Right lobe of liver (tissue), 4 donors: ENCODE measurements around the gene KLHL11.

Experiments
- POLR2A ChIP-seq: fragments of 450-650 bp; IDR thresholded peaks from one replicate; pipeline ENCODE4 v1.6.1; 2017; ENCODE audit warnings: antibody characterized with exemption, mild to moderate bottlenecking
- TF ChIP-seq, protein P1 (sequence below), 4 donors: fragments of 200-600 bp in 3 of 4; fragments of 450-650 bp in 1 of 4; IDR thresholded peaks; one replicate each; pipeline versions ENCODE4 v1.5.1 to v1.8.0; 2016 to 2022; ENCODE audit warnings: antibody characterized with exemption in 4 of 4, mild to moderate bottlenecking in 2 of 4
- donor health status: DM: no; HTN: no; CAD: no.
- donor health status: DM: no; HTN: no; CAD: no.
- donor health status: DM: no; HTN: yes; CAD: no.

DNA sequence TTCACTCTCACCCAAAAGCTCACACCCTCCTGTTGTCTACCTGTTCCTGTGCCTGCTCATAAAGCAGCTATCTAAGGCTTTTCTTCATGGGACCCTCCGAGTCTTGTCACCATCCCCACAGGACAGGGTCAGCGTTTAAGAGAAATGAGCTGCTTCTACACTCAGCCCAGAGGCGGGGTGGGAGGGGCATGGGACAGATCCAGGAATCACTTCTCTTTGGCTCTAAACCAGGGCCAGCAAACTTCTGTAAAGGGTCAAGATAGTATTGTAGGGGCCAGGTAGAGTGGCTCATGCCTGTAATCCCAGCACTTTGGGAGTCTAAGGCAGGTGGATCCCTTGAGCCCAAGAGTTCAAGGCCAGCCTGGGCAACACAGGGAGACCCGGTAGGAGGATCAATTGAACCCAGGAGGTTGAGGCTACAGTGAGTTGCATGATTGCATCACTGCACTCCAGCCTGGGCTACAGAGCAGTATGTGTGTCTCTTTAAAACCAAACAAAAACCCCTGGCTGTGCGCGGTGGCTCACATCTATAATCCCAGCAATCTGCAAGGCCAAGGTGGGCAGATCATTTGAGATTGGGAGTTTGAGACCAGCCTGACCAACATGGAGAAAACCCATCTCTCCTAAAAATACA, 23.2 kb upstream of the KLHL11 start:
- TF ChIP-seq, protein P1, sequence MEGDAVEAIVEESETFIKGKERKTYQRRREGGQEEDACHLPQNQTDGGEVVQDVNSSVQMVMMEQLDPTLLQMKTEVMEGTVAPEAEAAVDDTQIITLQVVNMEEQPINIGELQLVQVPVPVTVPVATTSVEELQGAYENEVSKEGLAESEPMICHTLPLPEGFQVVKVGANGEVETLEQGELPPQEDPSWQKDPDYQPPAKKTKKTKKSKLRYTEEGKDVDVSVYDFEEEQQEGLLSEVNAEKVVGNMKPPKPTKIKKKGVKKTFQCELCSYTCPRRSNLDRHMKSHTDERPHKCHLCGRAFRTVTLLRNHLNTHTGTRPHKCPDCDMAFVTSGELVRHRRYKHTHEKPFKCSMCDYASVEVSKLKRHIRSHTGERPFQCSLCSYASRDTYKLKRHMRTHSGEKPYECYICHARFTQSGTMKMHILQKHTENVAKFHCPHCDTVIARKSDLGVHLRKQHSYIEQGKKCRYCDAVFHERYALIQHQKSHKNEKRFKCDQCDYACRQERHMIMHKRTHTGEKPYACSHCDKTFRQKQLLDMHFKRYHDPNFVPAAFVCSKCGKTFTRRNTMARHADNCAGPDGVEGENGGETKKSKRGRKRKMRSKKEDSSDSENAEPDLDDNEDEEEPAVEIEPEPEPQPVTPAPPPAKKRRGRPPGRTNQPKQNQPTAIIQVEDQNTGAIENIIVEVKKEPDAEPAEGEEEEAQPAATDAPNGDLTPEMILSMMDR (IDR thresholded peaks at IDR 0.05) = no peak
- no peak for TF ChIP-seq POLR2A
